CD4-positive, alpha-beta T cell treated with Interleukin-17A for 1 hour (primary cell): ENCODE data around the gene KCNMA1.

Experiments
- DNase-seq: peaks from one replicate; pipeline ENCODE4 v3.0.0-alpha.2; 2020

Gene KCNMA1

GRCh38 chr10:77386365-77386764 is 251.2 kb downstream of the KCNMA1 start:
- DNase-seq = no peak

DNA sequence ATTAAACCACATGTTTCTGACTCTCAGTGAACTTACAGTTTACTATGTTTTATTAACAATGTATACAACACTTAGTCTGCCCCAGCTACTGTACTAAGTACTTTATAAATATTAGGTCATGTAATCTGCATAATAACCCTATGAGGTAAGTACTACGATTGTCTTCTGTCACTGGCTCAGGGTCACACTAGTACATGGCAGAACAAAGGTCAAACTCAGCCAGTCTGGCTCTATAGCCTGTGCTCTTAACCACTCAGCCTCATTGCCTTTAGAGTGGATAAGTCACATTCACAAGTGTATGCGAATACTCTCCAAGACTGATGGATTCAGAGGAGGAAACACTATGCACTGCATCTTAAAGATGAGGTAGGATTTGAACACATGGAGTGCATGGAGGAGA is 252.3 kb downstream of the KCNMA1 start:
- DNase-seq = no peak

DNA sequence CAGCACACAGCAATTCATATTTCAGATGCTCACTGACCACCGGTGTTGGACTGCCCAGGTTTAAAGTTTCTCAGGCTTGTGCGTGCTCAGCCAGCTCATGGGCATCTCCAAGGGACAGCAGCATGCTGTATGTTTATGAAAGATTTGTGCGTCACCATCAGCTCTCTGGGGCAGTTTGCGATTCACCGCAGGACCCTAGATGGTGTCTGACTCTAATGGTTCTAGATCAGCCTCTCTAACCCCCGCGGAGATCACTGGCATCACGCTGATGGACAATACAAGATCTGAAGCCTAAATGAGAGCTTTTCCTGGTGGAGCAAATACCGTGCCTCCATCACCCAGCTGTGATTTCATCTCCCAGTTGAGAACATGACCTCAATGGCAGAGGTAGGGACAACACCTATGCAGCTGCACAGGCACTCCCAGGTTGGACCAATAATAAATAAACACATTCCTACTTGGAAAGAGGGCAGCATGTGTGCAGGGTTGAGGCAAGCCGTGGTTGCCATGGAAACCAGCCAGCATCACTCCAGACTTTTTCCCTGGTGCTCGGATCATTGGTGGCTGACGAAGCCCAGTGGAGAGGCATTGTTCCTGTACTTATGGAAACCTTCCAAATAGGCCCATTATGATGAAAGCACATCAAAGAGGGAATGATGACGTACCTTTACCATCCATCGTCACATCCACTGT is 253.6 kb downstream of the KCNMA1 start:
- no peak for DNase-seq

GRCh38 chr10:77381750-77382149 is 255.9 kb downstream of the KCNMA1 start:
- DNase-seq = no peak

GRCh38 chr10:77380723-77381122 is 256.9 kb downstream of the KCNMA1 start:
- DNase-seq = no peak

- DNase-seq = no peak
These were observed 257.4 kb downstream of the KCNMA1 start for GRCh38 chr10:77380191-77380590.

DNA sequence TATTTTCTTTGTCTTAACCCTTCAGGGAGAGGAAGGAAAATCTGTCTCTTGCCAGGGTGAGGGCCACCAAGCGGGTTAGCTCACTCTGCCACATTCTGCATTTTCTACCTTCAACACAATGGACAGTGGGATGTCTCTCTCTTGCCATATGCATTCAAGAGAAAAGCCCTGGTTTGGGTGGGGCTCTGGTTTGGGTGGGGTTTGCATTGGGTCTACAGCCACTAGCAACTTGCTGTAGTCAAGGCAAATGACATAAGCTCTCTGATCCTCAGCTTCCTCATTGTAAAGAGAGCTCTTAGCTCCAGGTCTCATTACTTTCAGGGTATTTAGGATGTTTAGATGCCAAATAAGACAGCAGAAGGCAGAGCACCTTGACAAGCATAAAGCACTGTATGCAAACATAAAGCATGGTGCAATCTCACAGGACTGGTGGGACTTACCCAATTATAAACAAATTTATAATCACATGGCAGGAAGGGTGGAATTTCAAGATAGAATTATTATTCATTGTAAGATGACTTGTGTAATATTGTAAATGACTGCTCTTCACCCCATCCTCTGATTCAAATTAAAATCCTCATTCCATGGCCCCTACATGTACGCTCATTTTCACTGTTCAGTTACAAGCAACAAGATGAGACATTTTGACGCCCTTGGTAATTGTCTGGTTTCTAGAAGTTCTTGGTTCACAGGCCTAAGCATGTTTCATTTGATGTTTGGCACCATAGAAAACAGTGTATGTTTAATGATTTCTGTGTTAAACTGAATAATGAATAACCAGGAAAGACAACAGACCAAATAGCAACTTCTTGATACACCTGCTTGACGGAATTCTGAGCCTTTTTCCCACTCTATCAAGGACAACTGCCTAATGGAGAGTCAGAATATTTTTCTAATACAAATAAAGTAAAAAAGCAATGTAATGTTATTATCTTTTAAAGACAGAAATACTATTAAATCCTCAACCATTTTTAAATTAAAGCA is 258.9 kb downstream of the KCNMA1 start:
- DNase-seq = no peak

GRCh38 chr10:77377678-77378352 is 259.8 kb downstream of the KCNMA1 start:
- no peak for DNase-seq

DNA sequence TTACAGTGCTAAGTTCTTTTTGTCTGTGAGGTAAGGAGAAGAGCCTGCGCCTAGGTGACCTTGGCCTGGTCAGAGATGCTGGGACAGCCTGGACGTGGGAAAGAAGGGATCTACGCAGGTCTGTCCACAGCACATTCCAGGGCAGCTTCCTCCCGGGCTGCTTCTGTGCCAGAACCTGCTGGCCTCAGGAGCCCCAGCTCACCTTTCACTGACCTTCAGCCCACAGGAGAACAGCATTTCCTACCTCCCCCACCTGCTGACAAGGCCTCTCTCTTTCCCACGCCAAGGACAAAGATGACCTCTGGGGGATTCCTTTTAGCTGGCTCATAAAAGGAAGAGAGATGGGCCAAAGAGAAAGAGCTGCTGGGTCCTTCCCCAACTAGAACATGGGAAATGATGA is 260.6 kb downstream of the KCNMA1 start:
- DNase-seq = no peak

GRCh38 chr10:77374189-77374656 is 263.4 kb downstream of the KCNMA1 start:
- no peak for DNase-seq

DNA sequence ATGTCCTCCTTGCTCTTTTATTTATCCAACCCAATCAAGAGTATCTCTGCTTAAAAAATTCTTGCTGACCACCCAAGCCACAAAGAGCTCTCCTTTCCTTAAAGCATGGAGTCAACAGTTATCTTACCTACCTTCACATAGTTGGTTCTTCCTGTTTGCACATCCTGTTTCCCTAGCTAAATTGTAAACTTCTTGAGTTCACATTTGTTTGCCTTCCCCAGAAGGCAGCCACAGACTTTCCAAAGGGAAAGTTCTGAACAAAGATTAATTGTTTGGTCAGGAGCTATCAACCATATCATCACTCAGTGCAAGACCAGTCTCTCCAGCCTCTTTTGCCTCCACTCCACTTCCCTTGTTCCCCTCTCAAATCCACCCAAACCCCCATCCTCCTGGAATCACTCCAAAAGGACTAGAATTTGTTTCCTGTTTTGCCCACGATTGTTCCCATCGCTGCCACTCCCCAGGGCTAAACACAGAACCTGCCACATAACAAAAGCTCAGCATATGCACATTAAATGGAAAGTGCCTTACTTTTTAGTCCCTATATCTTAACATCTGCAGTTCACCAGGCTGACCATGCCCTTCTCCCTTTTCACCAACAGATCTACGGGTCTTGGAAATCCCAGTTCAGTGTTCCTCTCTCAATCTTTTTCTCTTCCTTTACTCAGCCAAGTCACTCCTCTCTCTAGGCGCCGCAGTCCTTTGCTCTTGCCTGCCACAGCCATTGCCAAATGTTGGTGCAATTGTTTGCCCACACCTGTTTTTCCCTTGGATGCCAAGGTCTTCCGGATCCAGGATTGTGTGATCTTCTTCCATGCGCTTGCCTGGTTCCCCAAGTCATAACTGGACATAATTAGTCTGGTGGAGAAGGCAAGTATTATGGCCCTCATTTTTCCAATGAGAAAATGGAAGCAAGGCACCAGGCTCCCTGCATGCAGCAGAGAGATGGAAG is 265.5 kb downstream of the KCNMA1 start:
- DNase-seq = no peak

- no peak for DNase-seq
These were observed 266.2 kb downstream of the KCNMA1 start for GRCh38 chr10:77371421-77371820.

- DNase-seq = no peak
These were observed 269.6 kb downstream of the KCNMA1 start for GRCh38 chr10:77368006-77368405.

GRCh38 chr10:77363210-77363609 is 274.4 kb downstream of the KCNMA1 start:
- DNase-seq = no peak

DNA sequence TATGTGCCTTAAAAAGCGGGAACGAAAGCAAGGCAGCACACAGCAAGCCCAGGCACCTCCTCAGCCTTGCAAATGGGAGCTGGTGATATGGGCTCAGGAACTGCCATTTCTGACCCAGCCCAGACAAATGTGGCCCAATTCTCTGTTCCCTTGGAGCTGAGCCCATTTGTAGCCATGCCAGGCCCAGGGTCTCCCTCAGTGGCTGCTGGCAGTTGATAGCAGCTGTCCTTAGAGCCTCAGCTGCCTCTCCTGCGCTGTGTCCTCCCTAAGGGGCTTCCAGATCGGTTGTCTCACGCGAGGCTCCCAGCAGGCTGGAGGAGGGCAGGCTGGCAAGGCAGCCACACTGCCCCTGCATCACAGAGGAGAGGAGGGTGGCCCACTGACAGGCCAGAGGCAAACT is 275.8 kb downstream of the KCNMA1 start:
- DNase-seq = no peak

DNA sequence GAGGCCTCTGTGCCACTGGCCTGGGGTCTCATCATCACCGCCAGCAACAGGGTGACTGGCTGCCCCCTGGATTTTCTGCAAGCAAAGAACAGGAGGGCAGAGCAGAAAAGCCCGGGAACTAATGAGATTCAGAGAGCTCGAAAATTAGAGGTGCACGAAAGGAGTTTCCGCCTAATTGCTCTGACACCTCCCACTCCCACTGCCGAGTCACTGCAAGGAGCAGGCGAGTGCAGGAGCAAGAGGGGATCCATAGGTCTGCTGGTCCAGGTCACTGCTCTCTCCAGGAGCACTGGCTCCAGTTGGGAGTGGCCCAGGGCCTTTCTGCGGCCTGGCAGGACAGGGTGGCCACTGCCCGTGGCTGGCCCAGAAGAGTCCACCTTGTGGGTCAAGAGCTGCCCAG is 276.2 kb downstream of the KCNMA1 start:
- no peak for DNase-seq

GRCh38 chr10:77360835-77361234 is 276.8 kb downstream of the KCNMA1 start:
- DNase-seq = no peak

GRCh38 chr10:77359950-77360520 is 277.6 kb downstream of the KCNMA1 start:
- no peak for DNase-seq

DNA sequence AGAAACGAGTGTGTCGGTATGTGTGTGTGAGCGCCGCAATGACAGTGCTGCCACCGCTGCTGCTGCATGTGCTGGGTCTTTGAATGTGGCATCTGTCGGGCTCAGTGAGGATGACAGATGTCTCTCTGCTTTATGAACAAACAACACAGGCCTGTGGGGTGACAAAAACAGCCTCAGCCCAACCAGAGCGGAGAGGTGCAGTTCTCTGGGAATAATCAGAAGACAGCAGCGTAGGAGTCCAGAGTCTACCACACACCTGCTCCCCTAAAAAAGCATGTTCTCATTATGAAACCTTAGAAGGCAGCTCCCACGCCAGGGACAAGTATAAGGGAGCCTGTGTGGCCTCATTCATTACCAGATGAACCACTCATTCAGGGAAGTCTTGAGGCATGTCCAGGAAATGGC is 278.3 kb downstream of the KCNMA1 start:
- no peak for DNase-seq

GRCh38 chr10:77358656-77359055 is 279.0 kb downstream of the KCNMA1 start:
- DNase-seq = no peak

DNA sequence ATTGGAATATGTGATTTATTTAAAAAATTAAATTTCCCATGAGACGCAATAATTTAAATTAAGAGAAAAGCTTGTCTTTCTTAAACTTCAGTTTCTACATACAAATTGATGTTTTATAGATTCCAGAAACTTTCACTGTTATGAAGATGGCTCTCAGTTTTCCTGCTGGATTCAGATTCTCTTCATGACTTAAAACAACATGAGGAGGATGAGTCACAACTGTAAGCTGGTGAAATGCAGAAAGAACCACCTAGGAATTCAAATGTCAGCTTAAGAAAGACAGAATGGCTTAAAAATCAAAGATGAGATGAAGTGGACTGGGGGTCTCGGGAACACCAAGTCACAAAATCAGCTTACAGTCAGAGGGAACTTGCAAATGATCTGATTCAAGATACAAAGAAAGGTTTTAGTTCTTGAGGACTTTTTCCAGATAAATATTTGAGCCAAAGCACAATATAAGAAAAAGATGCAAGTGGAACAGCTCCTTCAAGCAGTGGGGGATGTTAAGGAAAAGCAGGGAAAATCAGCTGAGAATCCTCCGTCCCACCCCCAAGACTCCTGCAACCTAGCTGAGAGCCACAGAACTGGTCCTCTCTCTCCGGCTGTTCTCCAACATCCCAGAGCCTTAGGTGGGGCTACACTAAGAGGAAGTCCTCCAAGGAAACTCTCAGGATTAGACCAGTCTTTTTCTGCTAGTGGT is 279.8 kb downstream of the KCNMA1 start:
- DNase-seq = no peak
